NCI-H526 treated with DMSO at 0.1 percent for 48 hours (cell line): ENCODE data around the gene ERCC2.
A peak's percentile ranks its signal among the peaks of the same experiment; 100 is the strongest.

ENCODE experiments used
- DNase-seq: peaks from one replicate; lab custom pipeline; 2025; lab: John Stamatoyannopoulos, UW

ERCC2 gene

GRCh38 chr19:45401815-45402214 lies 31.4 kb upstream of the ERCC2 start:
- DNase-seq: no peak

- DNase-seq: peak; percentile 25
These were observed 29.8 kb upstream of the ERCC2 start for GRCh38 chr19:45400192-45400591.

- DNase-seq: no peak
These were observed 25.6 kb upstream of the ERCC2 start for GRCh38 chr19:45395821-45396617.

- no peak for DNase-seq
These were observed 21.7 kb upstream of the ERCC2 start for GRCh38 chr19:45391871-45392665.

GRCh38 chr19:45391346-45391745 lies 21.0 kb upstream of the ERCC2 start:
- DNase-seq: no peak

GRCh38 chr19:45385392-45386221 lies 15.2 kb upstream of the ERCC2 start:
- DNase-seq: no peak

GRCh38 chr19:45382426-45382825 lies 12.1 kb upstream of the ERCC2 start:
- DNase-seq: no peak

- no peak for DNase-seq
These were observed 9.7 kb upstream of the ERCC2 start for GRCh38 chr19:45380107-45380506.

- no peak for DNase-seq
These were observed 5.8 kb upstream of the ERCC2 start for GRCh38 chr19:45376045-45376724.

GRCh38 chr19:45368737-45369340 lies 1.5 kb downstream of the ERCC2 start:
- DNase-seq: no peak

GRCh38 chr19:45368127-45368526 lies 2.2 kb downstream of the ERCC2 start:
- no peak for DNase-seq

GRCh38 chr19:45364696-45365095 lies 5.7 kb downstream of the ERCC2 start:
- DNase-seq: no peak

- DNase-seq: no peak
These were observed 6.4 kb downstream of the ERCC2 start for GRCh38 chr19:45363861-45364459.

GRCh38 chr19:45362291-45362690 lies 8.1 kb downstream of the ERCC2 start:
- no peak for DNase-seq

- no peak for DNase-seq
These were observed 8.8 kb downstream of the ERCC2 start for GRCh38 chr19:45361608-45362007.

- no peak for DNase-seq
These were observed 12.1 kb downstream of the ERCC2 start for GRCh38 chr19:45358213-45358792.

- no peak for DNase-seq
These were observed 13.0 kb downstream of the ERCC2 start for GRCh38 chr19:45357445-45357783.

GRCh38 chr19:45356760-45357444 lies 13.5 kb downstream of the ERCC2 start:
- no peak for DNase-seq

- no peak for DNase-seq
These were observed 14.5 kb downstream of the ERCC2 start for GRCh38 chr19:45355910-45356309.

- no peak for DNase-seq
These were observed 15.0 kb downstream of the ERCC2 start for GRCh38 chr19:45355402-45355801.
